Activated T-cell treated with anti-CD3 and anti-CD28 coated beads, Interleukin-2, amount 50 U/mL, for 24 hours (primary cell): ENCODE data around the gene ZNF576.

Experiments
- DNase-seq: peaks from one replicate; pipeline ENCODE4 v3.0.0-alpha.2; 2020
- H3K27ac Mint-ChIP-seq: 2 replicates; pipeline ENCODE4 v1.8.0; 2020; ENCODE audit warnings: mild to moderate bottlenecking, mixed read lengths
- H3K27me3 Mint-ChIP-seq: 2 replicates; pipeline ENCODE4 v1.8.0; 2020; ENCODE audit warnings: mixed read lengths
- H3K36me3 Mint-ChIP-seq: 2 replicates; pipeline ENCODE4 v1.8.0; 2020; ENCODE audit warnings: low read depth, mixed read lengths
- H3K4me1 Mint-ChIP-seq: 2 replicates; pipeline ENCODE4 v1.8.0; 2020; ENCODE audit warnings: low read depth, mixed read lengths
- H3K4me3 Mint-ChIP-seq: 2 replicates; pipeline ENCODE4 v1.8.0; 2020; ENCODE audit warnings: mild to moderate bottlenecking, moderate library complexity, mixed read lengths
- H3K9me3 Mint-ChIP-seq: 2 replicates; pipeline ENCODE4 v1.8.0; 2020; ENCODE audit warnings: mixed read lengths

ZNF576 gene

GRCh38 chr19:43605875-43606568 is 9.6 kb downstream of the ZNF576 start:
- H3K9me3 Mint-ChIP-seq: no peaks in the 10 kb centered on the region
- peaks cover 48% of the 10 kb centered on the region for H3K36me3 Mint-ChIP-seq
- no peak for DNase-seq

GRCh38 chr19:43606569-43607229 is 10.3 kb downstream of the ZNF576 start:
- Mint-ChIP-seq H3K27me3 (no peaks in the 10 kb centered on the region), H3K4me3 (no peak overlapping the region), H3K36me3 (peaks cover 45% of the 10 kb centered on the region), H3K9me3 (no peaks in the 10 kb centered on the region), H3K27ac (peak overlapping the region; percentile 75), H3K4me1 (peaks cover 11% of the 10 kb centered on the region)
- DNase-seq: no peak

More at GRCh38 chr19:43605875-43606568, 9.6 kb downstream of the ZNF576 start:
- H3K4me1 Mint-ChIP-seq: peaks cover 8% of the 10 kb centered on the region
- H3K4me3 Mint-ChIP-seq: no peak overlapping the region
- H3K27me3 Mint-ChIP-seq: no peaks in the 10 kb centered on the region
- H3K27ac Mint-ChIP-seq: no peak overlapping the region

- Mint-ChIP-seq H3K4me3 (no peak overlapping the region), H3K27me3 (no peaks in the 10 kb centered on the region), H3K4me1 (peaks cover 14% of the 10 kb centered on the region), H3K27ac (peak overlapping the region; percentile 75), H3K36me3 (peaks cover 43% of the 10 kb centered on the region), H3K9me3 (no peaks in the 10 kb centered on the region)
- DNase-seq: no peak
Observed at GRCh38 chr19:43607238-43608205, 11.1 kb downstream of the ZNF576 start.

- DNase-seq: no peak
- H3K36me3 Mint-ChIP-seq: peaks cover 47% of the 10 kb centered on the region
- peak overlapping the region; percentile 41 for H3K27ac Mint-ChIP-seq
- no peak overlapping the region for H3K4me3 Mint-ChIP-seq
- no peaks in the 10 kb centered on the region for H3K9me3 Mint-ChIP-seq
- no peaks in the 10 kb centered on the region for H3K27me3 Mint-ChIP-seq
- H3K4me1 Mint-ChIP-seq: peaks cover 14% of the 10 kb centered on the region
Observed at GRCh38 chr19:43609872-43610271, 13.5 kb downstream of the ZNF576 start.

GRCh38 chr19:43610493-43610892 is 14.1 kb downstream of the ZNF576 start:
- Mint-ChIP-seq H3K27me3 (no peaks in the 10 kb centered on the region), H3K36me3 (peaks cover 44% of the 10 kb centered on the region), H3K4me3 (no peak overlapping the region), H3K4me1 (peaks cover 15% of the 10 kb centered on the region), H3K9me3 (no peaks in the 10 kb centered on the region), H3K27ac (peak overlapping the region; percentile 76)
- DNase-seq: no peak

- Mint-ChIP-seq H3K27me3 (no peaks in the 10 kb centered on the region), H3K4me3 (no peak within 1 kb of the TSS), H3K9me3 (no peaks in the 10 kb centered on the region), H3K27ac (peak within 1 kb of the TSS; percentile 76), H3K4me1 (peaks cover 19% of the 10 kb centered on the region), H3K36me3 (peaks cover 40% of the 10 kb centered on the region)
- no peak for DNase-seq
Observed at GRCh38 chr19:43611788-43612187, 15.4 kb downstream of the ZNF576 start, which contains the start of gene SRRM5. Gene SRRM5 (plus strand): TSS chr19:43612088. CDS start chr19:43612122, 34 bp downstream.

- no peaks in the 10 kb centered on the region for H3K9me3 Mint-ChIP-seq
- no peak overlapping the region for H3K27ac Mint-ChIP-seq
- no peaks in the 10 kb centered on the region for H3K27me3 Mint-ChIP-seq
- peaks cover 17% of the 10 kb centered on the region for H3K4me1 Mint-ChIP-seq
- no peak for DNase-seq
- H3K4me3 Mint-ChIP-seq: no peak overlapping the region
- H3K36me3 Mint-ChIP-seq: peaks cover 34% of the 10 kb centered on the region
Observed at GRCh38 chr19:43612374-43612773, 16.0 kb downstream of the ZNF576 start.

- Mint-ChIP-seq H3K4me1 (peaks cover 32% of the 10 kb centered on the region), H3K36me3 (peaks cover 43% of the 10 kb centered on the region), H3K27ac (peak overlapping the region; percentile 74)
Observed at GRCh38 chr19:43616306-43616705, 19.9 kb downstream of the ZNF576 start.

GRCh38 chr19:43616954-43617353 is 20.6 kb downstream of the ZNF576 start:
- no peak for DNase-seq
- H3K9me3 Mint-ChIP-seq: no peaks in the 10 kb centered on the region
- H3K4me1 Mint-ChIP-seq: peaks cover 30% of the 10 kb centered on the region
- H3K27me3 Mint-ChIP-seq: no peaks in the 10 kb centered on the region
- peaks cover 38% of the 10 kb centered on the region for H3K36me3 Mint-ChIP-seq
- no peak overlapping the region for H3K27ac Mint-ChIP-seq
- no peak overlapping the region for H3K4me3 Mint-ChIP-seq

More at GRCh38 chr19:43616306-43616705, 19.9 kb downstream of the ZNF576 start:
- Mint-ChIP-seq H3K4me3 (no peak overlapping the region), H3K27me3 (no peaks in the 10 kb centered on the region), H3K9me3 (no peaks in the 10 kb centered on the region)
- DNase-seq: no peak

- H3K9me3 Mint-ChIP-seq: no peaks in the 10 kb centered on the region
- H3K36me3 Mint-ChIP-seq: peaks cover 24% of the 10 kb centered on the region
- peak overlapping the region; percentile 100 for H3K27ac Mint-ChIP-seq
- H3K4me1 Mint-ChIP-seq: peaks cover 28% of the 10 kb centered on the region
- no peak for DNase-seq
- no peaks in the 10 kb centered on the region for H3K27me3 Mint-ChIP-seq
- peak overlapping the region; percentile 93 for H3K4me3 Mint-ChIP-seq
Observed at GRCh38 chr19:43618921-43619261, 22.5 kb downstream of the ZNF576 start.

- H3K4me1 Mint-ChIP-seq: peaks cover 29% of the 10 kb centered on the region
- no peaks in the 10 kb centered on the region for H3K9me3 Mint-ChIP-seq
- peaks cover 18% of the 10 kb centered on the region for H3K36me3 Mint-ChIP-seq
- DNase-seq: peak; percentile 92
- peak within 1 kb of the TSS; percentile 93 for H3K4me3 Mint-ChIP-seq
- peak within 1 kb of the TSS; percentile 100 for H3K27ac Mint-ChIP-seq
- H3K27me3 Mint-ChIP-seq: no peaks in the 10 kb centered on the region
Observed at GRCh38 chr19:43619262-43620060, 23.1 kb downstream of the ZNF576 start, which contains the start of gene ZNF428. Gene ZNF428 (minus strand): TSS chr19:43619629. CDS start chr19:43614304, 5,325 bp downstream.

GRCh38 chr19:43620061-43621001 is 23.9 kb downstream of the ZNF576 start:
- no peak for DNase-seq
- Mint-ChIP-seq H3K27me3 (no peaks in the 10 kb centered on the region), H3K4me3 (peak overlapping the region; percentile 93), H3K4me1 (peaks cover 36% of the 10 kb centered on the region), H3K27ac (peak overlapping the region; percentile 100), H3K36me3 (peaks cover 18% of the 10 kb centered on the region), H3K9me3 (no peaks in the 10 kb centered on the region)

GRCh38 chr19:43622070-43622469 is 25.7 kb downstream of the ZNF576 start:
- Mint-ChIP-seq H3K27me3 (peaks cover 7% of the 10 kb centered on the region), H3K36me3 (peaks cover 18% of the 10 kb centered on the region), H3K4me1 (peaks cover 38% of the 10 kb centered on the region), H3K4me3 (no peak overlapping the region), H3K9me3 (no peaks in the 10 kb centered on the region), H3K27ac (no peak overlapping the region)
- DNase-seq: no peak
